SK-MEL-5 (cell line): ENCODE data around the gene STRIP2. TPM values are rescaled to one million over a fixed set of nuclear protein-coding genes. Genes with fewer than 3 reads are reported as not detected.
A peak's percentile ranks its signal among the peaks of the same experiment; 100 is the strongest.
"Not testable (repeated sequence)": the region's sequence is repeated elsewhere in the genome, so short reads cannot be mapped to it uniquely, and the experiment has no call there.

Experiments used
- DNase-seq: peaks from one replicate; pipeline ENCODE4 v3.0.0-alpha.2; 2016; ENCODE audit warnings: low read depth, low spot score
- in situ Hi-C: cut with HindIII; loops from 2 replicates; pipeline ENCODE4 v1.10.0; 2016; ENCODE audit warnings: low sequenced_read_pairs, high pct_unique_total_duplicates, low pct_unique_long_range_greater_than_20kb
- total RNA-seq: library from RNA; depleted of rRNA; stranded (reverse); fragments of >200 nt; shearing (Covaris generic); gene quantifications from 2 replicates; pipeline ENCODE4 v1.2.3, GENCODE V29; 2014

Gene STRIP2
- total RNA-seq, 1 experiment from 2014 or later = 12.1 TPM

DNA sequence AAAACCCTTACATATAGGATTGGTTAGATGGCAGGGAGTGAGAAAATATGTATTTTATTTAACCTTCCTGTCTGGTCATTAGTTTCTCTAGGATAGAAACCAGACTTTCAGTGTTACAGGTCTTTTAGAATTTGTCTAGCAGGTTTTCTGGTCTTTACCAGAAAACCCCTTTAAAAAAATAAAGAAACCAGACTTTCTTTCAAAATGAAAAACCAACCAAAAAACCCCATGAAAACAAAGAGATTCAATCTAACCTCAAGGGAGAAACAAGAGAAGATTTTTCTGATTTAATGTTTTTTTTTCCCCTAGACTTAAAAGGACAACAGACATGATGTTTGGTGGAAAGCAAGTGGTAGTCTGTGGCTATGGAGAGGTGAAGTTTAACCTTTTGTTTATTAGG lies 28.7 kb upstream of the STRIP2 start:
- no peak for DNase-seq
- in situ Hi-C loops = no loop called here

DNA sequence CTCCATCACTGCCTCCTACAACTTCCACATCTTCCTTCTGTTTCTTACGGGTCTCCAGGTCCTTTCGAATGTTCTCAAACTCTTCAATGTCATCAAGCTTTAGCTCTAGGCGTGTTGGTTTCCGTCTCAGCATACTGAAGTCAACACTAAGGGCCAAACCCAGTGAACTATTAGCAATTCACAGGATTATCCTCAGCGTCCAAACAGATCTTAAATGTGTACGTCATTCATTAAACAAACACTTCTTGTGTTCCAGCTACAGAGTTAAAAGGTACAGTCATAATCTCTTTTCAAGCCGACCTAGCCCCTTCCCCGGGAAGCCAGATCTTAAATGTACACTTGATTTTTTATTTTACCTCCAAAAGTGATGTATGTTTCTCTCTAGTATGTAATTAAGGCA lies 24.0 kb upstream of the STRIP2 start:
- in situ Hi-C loops, DNase-seq: not testable (repeated sequence)

DNA sequence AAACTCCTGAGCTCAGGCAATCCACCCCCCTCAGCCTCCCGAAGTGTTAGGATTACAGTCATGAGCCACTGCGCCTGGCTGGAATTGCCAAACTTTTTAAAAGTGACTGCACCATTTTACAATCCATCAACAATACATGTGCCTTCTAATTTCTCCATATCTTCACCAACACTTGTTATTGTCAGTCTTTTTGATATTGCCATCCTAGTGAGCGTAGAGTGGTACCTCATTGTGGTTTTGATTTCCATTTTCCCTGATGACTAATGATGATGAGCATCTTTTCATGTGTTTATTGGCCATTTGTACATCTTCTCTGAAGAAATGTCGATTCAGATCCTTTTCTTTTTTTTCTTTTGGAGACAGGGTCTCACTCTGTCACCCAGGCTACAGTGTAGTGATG lies 21.7 kb upstream of the STRIP2 start:
- in situ Hi-C loops = no loop called here
- no peak for DNase-seq

DNA sequence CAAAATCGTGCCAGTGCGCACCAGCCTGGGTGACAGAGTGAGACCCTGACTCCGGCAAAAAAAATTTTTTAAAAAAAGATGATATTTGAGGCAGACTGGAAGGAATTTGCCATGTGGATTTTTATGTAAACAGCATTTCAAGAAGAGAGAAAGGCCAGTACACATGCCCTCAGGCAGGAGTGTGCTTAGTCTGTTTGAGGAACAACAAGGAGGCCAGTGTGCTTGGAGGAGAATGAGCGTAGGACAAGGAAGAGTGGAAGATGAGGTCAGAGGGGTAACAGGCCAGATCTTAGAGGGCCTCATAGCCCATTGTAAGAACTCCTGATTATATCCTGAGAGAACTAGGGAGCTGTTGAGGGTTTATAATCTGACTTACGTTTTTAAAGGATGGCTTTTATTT lies 17.2 kb upstream of the STRIP2 start:
- DNase-seq = peak; percentile 99
- in situ Hi-C loops = no loop called here

DNA sequence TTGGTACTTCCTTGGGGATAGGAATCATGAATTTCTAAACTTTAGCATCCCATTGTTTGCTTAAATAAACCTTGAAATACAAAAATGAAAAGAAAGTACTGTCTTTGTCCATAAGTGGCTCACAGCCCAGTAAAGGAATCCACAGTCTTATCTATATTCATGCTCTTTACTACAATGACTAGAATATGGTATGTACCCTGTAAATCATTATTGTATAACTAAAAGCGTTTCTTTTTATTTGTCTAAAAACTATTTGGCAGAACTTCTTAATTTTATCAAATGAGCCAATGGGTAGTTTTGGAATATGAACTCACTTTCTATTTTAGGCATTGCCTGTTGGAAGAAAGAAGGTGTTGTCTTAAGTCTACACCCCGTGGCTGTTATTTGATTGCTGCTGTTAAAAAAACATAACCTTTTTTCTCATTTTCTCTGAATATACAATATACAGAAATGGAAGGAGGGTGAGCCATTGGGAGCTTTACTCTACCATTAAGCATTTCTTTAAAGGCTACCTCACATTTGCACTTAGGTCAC lies 12.4 kb upstream of the STRIP2 start:
- in situ Hi-C loops = no loop called here
- peak; percentile 24 for DNase-seq

DNA sequence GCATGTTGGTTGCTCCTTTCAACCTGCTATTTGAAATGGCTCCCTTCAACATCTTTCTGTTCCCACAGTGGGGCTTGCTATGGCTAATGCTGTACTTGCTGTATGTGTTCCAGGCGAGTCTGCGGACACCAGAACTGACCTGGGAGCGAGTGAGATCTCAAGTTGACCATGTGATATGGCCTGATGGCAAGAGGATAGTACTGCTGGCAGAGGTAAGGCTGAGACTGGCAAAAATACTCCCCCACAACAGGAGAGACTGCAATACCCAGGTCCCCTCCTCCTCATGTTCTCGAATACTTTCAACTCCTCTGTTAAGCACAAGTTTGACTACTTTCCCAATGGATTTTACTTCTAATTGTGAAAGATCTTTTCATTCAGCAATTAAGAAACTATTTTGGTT lies 11.5 kb upstream of the STRIP2 start:
- in situ Hi-C loops = no loop called here
- no peak for DNase-seq

DNA sequence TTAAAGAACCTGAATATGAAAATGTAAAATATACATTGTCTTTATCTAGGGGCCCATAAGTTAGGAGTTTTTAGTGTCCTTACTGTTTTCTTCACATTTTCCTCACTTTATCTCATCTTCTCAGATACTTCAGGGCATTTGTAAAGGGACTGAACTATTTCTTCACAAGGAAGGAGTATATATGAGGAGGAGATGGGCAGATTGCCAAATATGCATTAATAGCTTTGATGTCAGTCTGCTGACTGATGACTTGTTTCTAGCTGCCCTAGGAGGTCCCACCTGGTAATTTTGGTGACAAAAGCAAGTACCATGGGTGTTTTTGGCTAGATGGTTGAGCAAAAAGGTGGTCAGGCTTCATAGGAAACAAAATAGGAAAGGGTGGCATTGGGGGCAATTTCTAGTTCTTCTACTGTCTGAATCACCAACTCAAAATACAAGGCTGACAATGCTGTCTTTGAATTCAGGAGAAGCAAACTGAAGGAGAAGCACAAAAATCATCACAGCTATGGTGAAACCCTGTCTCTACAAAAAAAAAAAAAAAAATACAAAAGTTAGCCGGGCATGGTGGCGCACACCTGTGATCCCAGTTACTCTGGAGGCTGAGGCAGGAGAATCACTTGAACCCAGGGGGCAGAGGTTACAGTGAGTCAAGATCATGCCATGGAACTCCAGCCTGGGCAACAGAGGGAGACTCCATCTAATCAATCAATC lies 10.4 kb upstream of the STRIP2 start:
- DNase-seq = no peak
- in situ Hi-C loops = no loop called here

DNA sequence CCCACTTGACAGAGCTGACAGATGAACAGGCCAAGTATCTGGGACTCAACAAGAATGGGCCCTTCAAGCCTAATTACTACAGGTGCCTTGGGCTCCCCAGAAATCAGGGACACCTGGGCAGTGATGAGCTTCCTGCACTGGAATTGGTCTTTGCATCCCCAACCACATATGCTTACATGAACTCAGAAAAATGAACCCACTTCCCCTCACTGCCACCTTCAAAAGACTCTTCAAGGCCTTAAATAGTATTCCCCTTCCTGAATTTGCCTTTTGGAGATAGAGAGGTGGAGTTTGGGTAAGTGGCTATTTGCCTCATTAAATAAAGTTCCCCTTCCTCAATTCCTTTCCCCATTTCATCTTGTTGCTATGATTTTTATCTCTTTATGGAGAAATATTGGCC lies 7.8 kb upstream of the STRIP2 start:
- in situ Hi-C loops = no loop called here
- no peak for DNase-seq

DNA sequence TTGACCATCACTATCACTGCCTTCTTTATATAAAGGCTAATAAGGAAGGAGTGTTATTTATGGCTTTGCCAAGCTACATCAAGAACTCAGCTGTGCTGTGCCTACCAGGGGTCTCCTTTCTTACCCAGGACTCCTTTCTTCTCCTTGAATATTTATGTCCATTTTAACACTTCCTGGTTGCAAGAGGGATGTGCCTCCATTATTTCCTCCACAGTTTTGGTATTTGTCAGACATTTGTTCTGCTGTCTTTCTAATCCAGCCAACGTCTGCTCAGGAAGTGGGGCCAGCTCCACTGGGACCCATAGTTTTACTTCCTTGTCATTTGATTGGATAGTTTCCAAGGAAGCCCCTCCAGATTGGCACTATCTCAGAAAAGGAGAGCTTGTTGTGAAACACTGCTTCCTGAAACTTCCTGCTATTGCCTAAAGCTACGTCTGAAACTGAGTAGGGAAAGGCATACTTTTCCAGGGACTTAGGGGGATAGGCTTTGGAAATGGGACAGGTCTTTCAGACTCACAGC lies 6.6 kb upstream of the STRIP2 start:
- in situ Hi-C loops = no loop called here
- DNase-seq = no peak

DNA sequence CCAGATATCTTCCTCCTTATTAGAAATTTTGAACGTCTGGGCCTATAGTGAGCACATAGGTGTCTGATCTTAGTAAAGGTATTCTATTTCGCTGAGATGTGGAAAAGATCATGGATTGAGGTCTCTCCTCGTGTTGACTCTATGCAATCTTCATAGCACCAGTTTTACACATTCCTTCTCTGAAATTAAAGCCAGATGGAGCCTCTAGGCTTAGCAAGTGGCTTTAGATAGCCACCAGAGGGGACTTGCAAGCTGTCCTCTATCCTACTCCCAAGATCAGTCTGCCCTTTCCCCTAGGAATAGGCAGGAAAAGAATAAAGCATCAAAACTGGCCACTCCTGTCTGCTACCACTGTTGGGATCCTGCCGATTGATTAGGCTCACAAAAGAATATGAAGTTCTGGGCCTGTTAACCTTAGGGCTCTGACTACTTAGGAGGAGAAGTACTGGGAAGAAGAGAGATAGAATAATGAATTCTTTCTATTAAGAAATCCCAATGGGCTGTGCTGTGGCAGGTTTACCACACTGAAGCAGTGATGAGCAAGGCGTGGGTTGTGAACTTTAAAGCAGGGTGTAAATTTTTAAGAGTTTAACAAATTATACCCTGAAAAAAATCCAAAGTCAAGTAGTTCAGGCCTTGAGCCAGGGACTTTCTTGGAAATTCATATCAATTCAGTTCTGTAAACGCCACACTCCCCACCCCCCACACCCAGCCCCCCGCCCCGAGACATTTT lies 2.2 kb upstream of the STRIP2 start:
- DNase-seq = no peak
- in situ Hi-C loops = no loop called here

DNA sequence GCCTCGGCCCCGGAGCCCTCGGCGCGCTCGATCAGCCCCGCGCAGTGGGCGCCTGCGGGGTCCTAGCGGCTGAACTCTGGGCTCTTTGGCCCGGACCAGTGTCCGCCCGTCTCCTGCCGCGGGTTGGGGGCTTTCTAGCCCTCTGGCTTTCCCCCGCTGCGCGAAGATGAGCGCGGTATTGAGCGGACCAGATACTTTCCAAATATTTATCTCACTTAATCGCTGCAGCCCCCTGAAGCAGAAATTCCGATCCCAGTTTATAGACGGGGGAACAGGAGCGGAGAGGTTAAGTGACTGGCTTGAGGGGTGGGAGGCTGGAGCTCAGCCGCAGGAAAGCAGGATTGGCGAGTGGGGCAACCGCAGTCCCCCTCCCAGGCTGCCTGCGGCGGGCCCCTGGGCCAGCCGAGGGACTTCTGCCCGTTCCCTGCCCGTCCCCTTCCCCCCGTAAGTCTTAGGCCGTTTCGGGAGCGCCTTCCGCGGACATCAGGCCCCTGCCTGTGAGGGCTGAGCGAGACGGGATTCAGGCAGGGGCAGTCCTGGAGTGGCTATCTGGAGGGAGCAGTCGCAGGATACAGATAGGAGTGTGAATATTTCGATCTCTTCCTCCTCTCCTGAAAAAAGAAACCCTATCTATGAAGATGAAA lies 565 bp downstream of the STRIP2 start:
- in situ Hi-C loops = no loop called here
- DNase-seq = peak; percentile 27

DNA sequence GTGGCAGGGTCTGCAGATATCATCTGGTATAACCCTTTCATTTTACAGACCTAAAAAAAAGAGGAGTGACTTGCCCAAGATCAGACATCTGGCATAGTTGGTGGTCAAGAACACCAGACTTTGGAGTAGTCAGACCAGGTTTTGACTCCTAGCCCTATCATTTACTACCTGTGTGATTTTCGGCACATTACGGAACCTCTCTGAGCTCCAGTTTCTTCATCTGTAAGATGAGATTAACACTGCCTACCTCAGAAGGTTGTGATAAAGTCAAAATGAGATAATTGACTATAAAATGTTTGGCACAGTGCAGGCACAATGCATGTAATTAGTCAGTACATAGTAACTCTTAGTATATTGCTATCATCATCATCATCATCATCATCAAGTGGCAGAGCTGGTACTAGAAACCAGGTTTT lies 1.2 kb downstream of the STRIP2 start:
- in situ Hi-C loops = no loop called here
- DNase-seq = no peak

DNA sequence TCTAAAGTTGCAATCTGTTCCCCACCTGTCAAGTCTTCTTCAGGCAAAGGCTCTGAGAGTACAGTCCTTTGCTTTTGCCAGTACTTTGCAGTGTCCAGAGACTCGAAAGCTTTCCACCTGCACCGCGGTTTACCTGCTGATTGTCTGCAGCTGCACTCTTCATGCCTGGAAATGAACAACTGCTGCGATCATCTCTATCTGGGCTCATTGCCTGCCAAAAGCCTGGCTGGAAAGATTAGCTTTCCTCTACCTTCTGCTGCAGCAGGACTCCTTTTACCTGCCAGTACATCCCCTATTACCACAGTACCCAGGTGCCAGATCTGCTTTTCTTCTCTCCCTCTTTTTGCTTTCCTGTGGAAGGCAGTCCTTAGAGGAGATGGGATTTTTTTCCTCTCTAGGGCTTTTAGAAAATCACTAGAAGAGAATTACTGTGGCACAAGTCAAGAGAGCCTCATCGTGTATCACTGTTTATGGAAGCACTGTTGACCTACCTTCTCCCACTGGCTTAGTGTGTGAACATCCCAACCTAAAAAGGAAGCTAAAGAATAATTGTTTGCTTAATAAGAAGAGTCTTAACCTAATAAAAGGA lies 2.2 kb downstream of the STRIP2 start:
- in situ Hi-C loops = no loop called here
- no peak for DNase-seq

DNA sequence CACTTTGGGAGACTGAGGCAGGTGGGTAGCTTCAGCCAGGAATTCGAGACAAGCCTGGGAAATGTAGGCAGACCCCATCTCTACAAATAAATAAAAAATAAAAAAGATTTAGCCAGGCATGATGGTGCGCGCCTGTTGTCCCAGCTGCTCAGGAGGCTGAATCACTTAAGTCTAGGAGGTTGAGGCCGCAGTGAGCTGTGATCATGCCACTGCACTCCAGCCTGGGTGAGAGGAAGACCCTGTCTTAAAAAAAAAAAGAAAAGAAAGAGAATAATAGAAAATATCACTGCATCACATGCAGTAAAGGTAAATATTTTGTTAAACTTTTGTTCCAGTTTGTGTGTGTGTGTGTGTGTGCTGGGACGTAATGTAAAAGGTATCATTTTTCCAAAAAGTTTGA lies 3.0 kb downstream of the STRIP2 start:
- in situ Hi-C loops = no loop called here
- no peak for DNase-seq

DNA sequence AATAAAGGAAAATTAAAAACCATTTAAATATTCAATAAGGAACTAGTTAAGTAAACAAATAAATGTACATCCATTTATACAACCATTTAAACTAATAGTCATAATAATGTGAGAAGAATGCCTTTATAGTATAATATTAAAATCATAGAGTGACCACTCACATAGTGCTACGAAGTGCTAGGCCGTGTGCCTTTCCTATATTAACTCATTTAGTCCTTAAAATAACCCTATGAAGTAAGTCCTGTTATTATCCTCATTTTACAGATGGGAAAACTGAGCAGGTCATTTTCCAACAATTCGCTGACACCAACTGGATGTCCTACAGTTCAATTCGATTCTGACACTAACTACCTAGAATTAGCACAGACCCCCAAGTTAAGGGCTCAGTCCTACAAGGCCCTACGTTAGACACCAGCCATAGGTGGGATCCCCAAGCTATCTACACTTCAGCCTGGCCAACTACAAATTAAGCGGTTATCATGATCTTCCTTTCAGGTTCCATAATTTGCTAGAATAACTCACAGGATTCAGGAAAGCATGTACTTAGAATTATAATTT lies 4.1 kb downstream of the STRIP2 start:
- in situ Hi-C loops = no loop called here
- DNase-seq = no peak

DNA sequence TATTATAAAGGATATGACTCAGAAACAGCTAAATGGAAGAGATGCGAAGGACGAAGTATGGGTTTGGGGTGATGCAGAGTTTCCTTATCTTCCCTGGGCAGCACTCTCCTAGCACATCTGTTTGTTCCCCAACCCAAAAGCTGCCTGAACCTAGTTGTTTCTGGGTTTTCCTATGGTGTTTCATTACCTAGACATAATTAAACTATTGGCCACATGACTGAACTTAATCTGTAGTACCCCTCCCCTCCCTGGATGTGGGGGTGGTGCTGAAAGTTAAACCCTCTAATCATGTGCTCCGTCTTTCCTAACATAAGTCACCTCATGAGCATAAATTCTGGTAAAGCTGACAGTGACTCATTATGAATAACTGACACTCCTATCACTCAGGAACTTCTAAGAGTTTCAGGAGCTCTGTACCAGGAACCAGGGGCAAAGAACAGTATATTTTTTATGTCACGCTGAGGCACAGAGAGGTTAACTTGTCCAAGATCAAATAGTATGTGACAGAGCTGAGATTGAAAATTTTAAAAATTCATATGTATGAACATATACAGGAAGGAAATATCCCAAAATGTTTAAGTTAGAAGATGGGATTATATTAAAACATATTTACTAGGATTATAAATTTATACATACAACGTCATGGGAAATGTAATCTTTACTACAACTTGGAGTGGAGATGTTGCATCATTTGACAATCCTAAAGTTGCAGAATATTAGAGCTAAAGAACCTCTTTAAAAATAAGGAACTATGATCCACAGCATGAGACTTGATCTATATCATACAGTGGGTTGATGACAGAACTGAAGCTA lies 4.8 kb downstream of the STRIP2 start:
- DNase-seq = peak; percentile 71
- in situ Hi-C loops = no loop called here

DNA sequence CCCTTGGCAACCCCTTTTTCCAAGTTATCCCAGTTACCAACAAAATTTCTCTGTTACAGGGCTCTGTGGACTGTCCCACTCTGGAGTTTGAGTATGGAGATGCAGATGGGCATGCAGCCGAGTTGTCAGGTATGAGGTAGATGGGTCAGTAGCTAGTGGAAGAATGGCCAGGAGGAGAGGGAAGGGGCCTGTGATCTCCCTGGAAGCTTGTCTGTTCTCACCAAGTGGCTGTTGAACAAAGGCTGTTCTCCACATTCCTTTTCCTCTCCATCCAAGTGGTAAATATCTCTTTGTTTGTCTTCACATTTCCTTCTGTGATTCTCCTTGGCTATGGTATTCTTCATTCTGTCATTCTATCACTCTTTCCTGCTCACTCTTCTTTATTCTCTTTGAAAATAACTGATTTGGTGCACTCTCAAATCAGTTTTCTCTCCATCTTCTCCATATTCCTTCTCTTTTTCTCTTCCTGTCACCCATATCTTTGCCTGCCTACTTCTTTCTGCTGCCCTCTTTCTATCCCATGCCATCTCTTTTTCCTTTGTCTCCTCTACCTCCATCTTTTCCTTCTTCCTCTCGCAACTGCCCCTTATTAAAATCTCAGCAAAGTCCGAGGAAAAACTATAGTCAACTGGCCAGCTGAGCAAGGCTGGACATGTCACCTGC lies 5.9 kb downstream of the STRIP2 start:
- in situ Hi-C loops = no loop called here
- no peak for DNase-seq
